Activated CD8-positive, alpha-beta T cell treated with anti-CD3 and anti-CD28 coated beads for 36 hours (primary cell): ENCODE data around the gene RNU7-1. TPM values are rescaled to one million over a fixed set of nuclear protein-coding genes. Genes with fewer than 3 reads are reported as not detected.
A peak's percentile ranks its signal among the peaks of the same experiment; 100 is the strongest.
"Not testable (repeated sequence)": the region's sequence is repeated elsewhere in the genome, so short reads cannot be mapped to it uniquely, and the experiment has no call there.

Experiments used
- ATAC-seq: fragments of 200-7000 bp; cut with Tn5 transposase; one replicate; pipeline ENCODE4 v1.10.0; 2021; ENCODE audit warnings: mild to moderate bottlenecking, moderate library complexity
- CTCF ChIA-PET: fragments of 350-600 bp; sonication (Branson Sonifier 250); formaldehyde crosslinking; loops from one replicate; lab custom pipeline; 2021; ENCODE audit warnings: antibody characterized with exemption; lab: Charles Lee
- POLR2A ChIA-PET: fragments of 350-600 bp; sonication (Branson Sonifier 250); formaldehyde crosslinking; loops from one replicate; lab custom pipeline; 2021; ENCODE audit warnings: antibody characterized with exemption; lab: Charles Lee
- DNase-seq: peaks from one replicate; pipeline ENCODE4 v3.0.0-alpha.2; 2020
- H3K27ac Mint-ChIP-seq: one replicate; pipeline ENCODE4 v1.8.0; 2021; ENCODE audit warnings: mild to moderate bottlenecking, mixed read lengths
- H3K27me3 Mint-ChIP-seq: one replicate; pipeline ENCODE4 v1.8.0; 2021; ENCODE audit warnings: mixed read lengths
- H3K36me3 Mint-ChIP-seq: one replicate; pipeline ENCODE4 v1.8.0; 2021; ENCODE audit warnings: low read depth, mixed read lengths
- H3K4me1 Mint-ChIP-seq: one replicate; pipeline ENCODE4 v1.8.0; 2021; ENCODE audit warnings: low read depth, mixed read lengths
- H3K4me3 Mint-ChIP-seq: one replicate; pipeline ENCODE4 v1.8.0; 2021; ENCODE audit warnings: mild to moderate bottlenecking, moderate library complexity, mixed read lengths
- H3K9me3 Mint-ChIP-seq: one replicate; pipeline ENCODE4 v1.8.0; 2021; ENCODE audit warnings: mixed read lengths
- CTCF ChIP-seq: fragments of 200-600 bp; IDR thresholded peaks from one replicate; pipeline ENCODE4 v1.8.0; 2022; ENCODE audit warnings: antibody characterized with exemption, mild to moderate bottlenecking
- intact Hi-C: fragments of 100-400 bp; cut with micrococcal nuclease; formaldehyde crosslinking; loops from one replicate; pipeline ENCODE4 v1.10.0; 2022
- total RNA-seq, 2 experiments: library from RNA; stranded (reverse); gene quantifications; one replicate each; pipeline ENCODE4 v1.2.3, GENCODE V29; 2021

RNU7-1 gene
- total RNA-seq, 2 experiments from 2014 or later, result not detected

GRCh38 chr12:6905414-6906040, 38.1 kb upstream of the RNU7-1 start:
- TF ChIP-seq CTCF, result no peak
- ChIA-PET POLR2A (interaction anchor here (0.8 to 4.2 kb wide), 12 partner anchors 8 to 38 kb away, joined by 3 to 23 read pairs (median 4); partner anchors contain the start of genes C12orf57, ENO2, RNU7-1 and SPSB2), CTCF (interaction anchor here (0.9 to 4.0 kb wide), 9 partner anchors 8 to 217 kb away, joined by 3 to 16 read pairs (median 3); partner anchors contain the start of genes SPSB2 and ZNF384)
- Mint-ChIP-seq H3K4me1 (peaks cover 2% of the 10 kb centered on the region), H3K4me3 (no peak overlapping the region), H3K27me3 (no peaks in the 10 kb centered on the region), H3K36me3 (no peaks in the 10 kb centered on the region), H3K9me3 (no peaks in the 10 kb centered on the region), H3K27ac (no peak overlapping the region)
- ATAC-seq, result no peak
- DNase-seq, result no peak
- intact Hi-C loops, result no loop called here

- H3K4me1 Mint-ChIP-seq, intact Hi-C loops, H3K4me3 Mint-ChIP-seq, DNase-seq, H3K36me3 Mint-ChIP-seq, H3K9me3 Mint-ChIP-seq, H3K27ac Mint-ChIP-seq, H3K27me3 Mint-ChIP-seq, ATAC-seq: not testable (repeated sequence)
- POLR2A ChIA-PET, result interaction anchor here (1.2 to 2.4 kb wide), 4 partner anchors 17 to 37 kb away, joined by 3 to 11 read pairs (median 6); no protein-coding TSS in a partner anchor
- CTCF ChIA-PET, result interaction anchor here (1.0 to 4.0 kb wide), 6 partner anchors 17 to 83 kb away, joined by 3 to 16 read pairs (median 5); partner anchors contain the start of gene SPSB2
Observed at GRCh38 chr12:6908141-6908540, 35.5 kb upstream of the RNU7-1 start.

- H3K9me3 Mint-ChIP-seq, result no peaks in the 10 kb centered on the region
- H3K36me3 Mint-ChIP-seq, result peaks cover under 1% of the 10 kb centered on the region
- POLR2A ChIA-PET, result interaction anchor here (0.7 to 1.7 kb wide), 9 partner anchors 10 to 48 kb away, joined by 3 to 11 read pairs (median 4); partner anchors contain the start of genes C12orf57, RNU7-1, SPSB2 and TPI1
- no peak overlapping the region for H3K4me3 Mint-ChIP-seq
- no peak overlapping the region for H3K27ac Mint-ChIP-seq
- no peaks in the 10 kb centered on the region for H3K27me3 Mint-ChIP-seq
- intact Hi-C loops, result no loop called here
- no peak for TF ChIP-seq CTCF
- CTCF ChIA-PET, result interaction anchor here (0.6 to 1.4 kb wide), 4 partner anchors 16 to 39 kb away, joined by 3 to 4 read pairs (median 3); partner anchors contain the start of gene SPSB2
- H3K4me1 Mint-ChIP-seq, result peaks cover 12% of the 10 kb centered on the region
- ATAC-seq (no peak), DNase-seq (no peak)
Observed at GRCh38 chr12:6909421-6910145, 34.0 kb upstream of the RNU7-1 start.

- Mint-ChIP-seq H3K27me3 (no peaks in the 10 kb centered on the region), H3K4me1 (peaks cover 30% of the 10 kb centered on the region), H3K27ac (peak overlapping the region; percentile 71), H3K9me3 (no peaks in the 10 kb centered on the region), H3K4me3 (peak overlapping the region; percentile 95), H3K36me3 (peaks cover 28% of the 10 kb centered on the region)
- intact Hi-C loops, result no loop called here
- POLR2A ChIA-PET, result interaction anchor here (1.0 to 8.2 kb wide), 7 partner anchors 11 to 41 kb away, joined by 3 to 62 read pairs (median 6); partner anchors contain the start of genes C12orf57 and RNU7-1
- ATAC-seq (no peak), DNase-seq (no peak)
- CTCF ChIA-PET, result interaction anchor here (0.9 to 5.8 kb wide), 8 partner anchors 8 to 40 kb away, joined by 3 to 31 read pairs (median 6); partner anchors contain the start of genes LRRC23 and SPSB2
- no peak for TF ChIP-seq CTCF
Observed at GRCh38 chr12:6912164-6912935, 31.3 kb upstream of the RNU7-1 start.
